NOMO-1 treated with dmso at 0.1 percent for 144 hours (cell line): ENCODE measurements around the gene TAAR8.
"Not testable (repeated sequence)": the region's sequence is repeated elsewhere in the genome, so short reads cannot be mapped to it uniquely, and the experiment has no call there.

Experiments
- DNase-seq: peaks from one replicate; lab custom pipeline; 2025; ENCODE audit not compliant: unreplicated experiment; lab: John Stamatoyannopoulos, UW

The TAAR8 gene

GRCh38 chr6:132544826-132545225 is 7.6 kb upstream of the TAAR8 start:
- no peak for DNase-seq

DNA sequence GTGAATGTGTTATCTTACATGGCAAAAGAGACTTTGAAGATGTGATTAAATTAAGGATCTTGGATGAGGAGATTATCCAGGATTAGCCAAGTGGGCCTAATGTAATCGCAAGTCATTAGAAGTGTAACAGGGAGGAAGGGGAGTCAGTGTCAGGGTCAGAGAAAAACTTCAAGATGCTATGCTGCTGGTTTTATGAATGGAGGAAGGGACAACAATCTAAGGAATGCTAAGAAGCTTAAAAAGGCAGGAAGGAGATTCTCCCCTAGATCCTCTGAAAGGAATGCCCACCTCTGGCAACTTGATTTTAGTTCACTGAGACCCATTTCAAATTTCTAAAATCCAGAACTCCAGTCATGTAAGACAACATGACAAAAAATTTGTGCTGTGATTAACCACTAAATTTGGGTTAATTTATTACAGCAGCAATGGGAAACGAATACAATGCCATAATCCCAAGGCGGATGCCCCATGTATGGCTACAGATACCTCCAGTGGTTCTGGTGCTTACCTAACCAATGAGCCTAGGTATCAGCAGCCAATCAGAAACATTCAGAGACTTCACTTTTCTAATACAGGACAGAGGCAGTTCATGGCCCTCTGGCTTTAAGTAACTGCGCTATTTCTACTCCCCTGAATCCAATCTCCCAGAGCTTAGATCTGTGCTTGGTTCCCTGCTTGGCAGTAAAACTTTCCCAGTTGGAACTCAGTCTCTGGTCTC is 3.6 kb upstream of the TAAR8 start:
- no peak for DNase-seq

GRCh38 chr6:132551214-132551613 is 1.3 kb upstream of the TAAR8 start:
- DNase-seq, result no peak

- DNase-seq, result not testable (repeated sequence)
Measured at GRCh38 chr6:132560087-132560486, 7.6 kb downstream of the TAAR8 start.

- DNase-seq, result no peak
Measured at GRCh38 chr6:132566404-132566803, 13.9 kb downstream of the TAAR8 start.

GRCh38 chr6:132567566-132567965 is 15.1 kb downstream of the TAAR8 start:
- no peak for DNase-seq

- DNase-seq, result no peak
Measured at GRCh38 chr6:132568611-132569010, 16.1 kb downstream of the TAAR8 start.

DNA sequence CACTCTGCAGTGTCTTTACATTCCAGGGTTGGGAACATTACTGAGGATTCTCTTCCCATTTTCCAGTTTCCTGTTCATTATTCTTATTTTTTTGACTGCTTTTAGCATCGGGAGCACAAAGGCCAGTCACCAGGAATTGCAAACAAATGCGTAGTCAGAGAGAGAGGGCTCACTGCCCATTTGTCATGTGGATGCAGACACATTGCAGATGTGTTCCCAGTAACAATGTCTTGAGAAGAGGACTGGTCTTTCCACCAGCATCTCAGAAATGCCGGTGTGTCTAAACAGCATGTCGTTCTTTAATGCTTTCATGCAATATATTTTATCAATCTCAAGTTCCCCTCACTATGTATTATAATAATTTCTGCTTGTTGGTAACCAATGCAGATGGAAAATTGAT is 16.7 kb downstream of the TAAR8 start:
- DNase-seq, result no peak

DNA sequence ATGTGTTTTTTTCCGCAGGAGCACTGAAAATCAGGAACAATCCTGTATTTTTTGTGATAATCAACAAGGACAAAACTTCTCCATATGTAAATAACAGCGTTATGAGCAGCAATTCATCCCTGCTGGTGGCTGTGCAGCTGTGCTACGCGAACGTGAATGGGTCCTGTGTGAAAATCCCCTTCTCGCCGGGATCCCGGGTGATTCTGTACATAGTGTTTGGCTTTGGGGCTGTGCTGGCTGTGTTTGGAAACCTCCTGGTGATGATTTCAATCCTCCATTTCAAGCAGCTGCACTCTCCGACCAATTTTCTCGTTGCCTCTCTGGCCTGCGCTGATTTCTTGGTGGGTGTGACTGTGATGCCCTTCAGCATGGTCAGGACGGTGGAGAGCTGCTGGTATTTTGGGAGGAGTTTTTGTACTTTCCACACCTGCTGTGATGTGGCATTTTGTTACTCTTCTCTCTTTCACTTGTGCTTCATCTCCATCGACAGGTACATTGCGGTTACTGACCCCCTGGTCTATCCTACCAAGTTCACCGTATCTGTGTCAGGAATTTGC is 17.8 kb downstream of the TAAR8 start, which contains the start of gene TAAR6:
Gene TAAR6 (plus strand): TSS at position 102 of the 557 bp plus-strand sequence. CDS start 0 bp downstream, at position 102.
- DNase-seq, result no peak

DNA sequence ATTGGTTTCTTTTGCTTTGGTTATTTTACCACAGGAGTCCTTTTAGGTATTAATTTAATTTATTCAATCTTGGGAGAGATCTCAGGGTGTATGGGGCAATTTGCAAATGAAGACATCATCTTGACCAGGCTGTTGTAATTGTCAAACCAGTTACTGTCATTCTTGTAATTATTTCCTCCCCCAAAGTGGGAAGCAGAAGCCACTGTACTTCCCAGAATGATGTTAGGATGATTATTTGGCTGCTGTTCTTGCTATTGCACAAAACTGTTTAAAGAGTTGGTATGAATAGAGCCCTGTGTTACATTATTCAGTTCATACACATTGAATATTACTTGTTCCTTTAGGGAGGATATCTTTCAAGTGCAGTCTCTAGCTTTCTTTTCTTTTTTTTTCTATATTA is 19.3 kb downstream of the TAAR8 start:
- peak; percentile 6 for DNase-seq

DNA sequence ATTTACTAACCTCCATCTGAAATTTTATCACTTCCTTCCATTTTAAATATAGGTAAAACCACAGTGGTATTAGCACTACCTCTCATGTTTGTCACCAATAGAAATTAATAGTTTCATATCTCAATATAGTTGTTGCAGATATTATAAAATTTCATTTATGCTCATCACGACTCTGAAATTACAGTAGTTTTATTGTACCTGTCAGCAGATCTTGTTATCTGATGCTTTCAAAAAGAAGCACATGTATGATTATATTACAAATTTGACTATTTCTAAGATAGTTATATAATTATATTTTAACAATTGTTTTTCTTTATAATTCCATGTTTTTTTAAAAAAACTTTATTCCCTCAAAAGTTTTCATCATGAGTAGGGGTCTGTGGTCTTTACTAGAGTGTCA is 32.2 kb downstream of the TAAR8 start:
- no peak for DNase-seq

GRCh38 chr6:132587424-132587823 is 35.0 kb downstream of the TAAR8 start:
- DNase-seq, result no peak

GRCh38 chr6:132589454-132589853 is 37.0 kb downstream of the TAAR8 start, which contains the start of gene TAAR5:
TAAR5 (minus strand) TSS chr6:132589741; CDS start chr6:132589686, 55 bp downstream.
- DNase-seq, result no peak

DNA sequence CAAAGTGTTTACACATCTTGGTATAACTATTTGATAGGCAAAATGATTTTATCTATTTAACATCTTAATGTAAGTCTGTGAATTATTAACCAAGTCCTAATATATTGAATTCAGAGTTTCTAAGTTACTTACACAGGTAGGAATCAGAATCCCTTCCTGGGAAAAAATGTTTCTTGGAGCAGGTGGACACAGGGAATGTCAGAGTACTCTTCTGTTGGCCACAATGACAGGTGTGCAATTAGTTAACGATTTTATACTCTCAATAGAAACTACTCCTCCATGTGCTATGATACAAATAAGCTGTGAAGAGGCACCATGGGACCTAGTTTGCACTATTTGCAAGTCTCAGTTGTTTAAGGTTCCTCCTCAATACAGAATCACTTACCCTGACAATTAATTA is 37.9 kb downstream of the TAAR8 start:
- DNase-seq, result no peak

- DNase-seq, result no peak
Measured at GRCh38 chr6:132592855-132593254, 40.4 kb downstream of the TAAR8 start.

DNA sequence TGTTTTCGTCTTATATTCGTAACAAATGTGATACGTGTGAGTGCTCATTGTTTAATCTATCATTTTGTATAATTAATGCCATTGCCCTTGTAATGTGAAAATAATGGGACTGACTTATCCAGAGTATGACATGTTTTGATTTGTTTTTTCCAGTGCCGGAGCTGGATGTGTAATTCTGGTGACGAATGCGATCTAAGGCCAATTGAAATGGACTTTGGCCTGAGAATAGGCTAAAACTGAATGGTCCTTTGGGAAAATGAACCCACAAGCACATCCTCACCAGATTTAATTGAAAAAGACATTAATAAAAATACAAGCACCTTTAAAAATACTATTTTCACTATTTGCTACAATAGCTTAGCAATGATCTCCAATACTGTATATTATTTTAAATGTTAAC is 43.7 kb downstream of the TAAR8 start:
- DNase-seq, result no peak

GRCh38 chr6:132598473-132598872 is 46.0 kb downstream of the TAAR8 start:
- DNase-seq, result peak; percentile 3

- DNase-seq, result not testable (repeated sequence)
Measured at GRCh38 chr6:132600900-132601299, 48.4 kb downstream of the TAAR8 start.
